GM12891 (cell line): ENCODE measurements around the gene VAX1.

Source experiments
- DNase-seq: peaks from one replicate; pipeline ENCODE4 v3.0.0; 2011; ENCODE audit warnings: low spot score; ENCODE audit not compliant: insufficient read length
- FAIRE-seq: peaks from 2 replicates; lab custom pipeline; 2011; peaks lifted over from hg19 to GRCh38; lab: Jason Lieb, UNC
- PAX5 ChIP-seq: IDR thresholded peaks from 2 replicates; pipeline ENCODE4 v1.6.1; 2011; ENCODE audit warnings: low read length, moderate library complexity, mild to moderate bottlenecking; ENCODE audit not compliant: insufficient read depth, severe bottlenecking
- POLR2A ChIP-seq: IDR thresholded peaks from 2 replicates; pipeline ENCODE4 v1.6.1; 2011; ENCODE audit warnings: low read depth, low read length, control low read depth
- POLR2AphosphoS5 ChIP-seq: IDR thresholded peaks from 2 replicates; pipeline ENCODE4 v1.6.1; 2011; ENCODE audit warnings: low read depth, low read length, control low read depth
- POU2F2 ChIP-seq: IDR thresholded peaks from 2 replicates; pipeline ENCODE4 v1.6.1; 2011; ENCODE audit warnings: low read depth, mild to moderate bottlenecking, control low read depth, low read length, moderate library complexity
- SPI1 ChIP-seq: IDR thresholded peaks from 2 replicates; pipeline ENCODE4 v1.6.1; 2011; ENCODE audit warnings: low read depth, low read length, control low read depth
- TAF1 ChIP-seq: IDR thresholded peaks from 2 replicates; pipeline ENCODE4 v1.6.1; 2011; ENCODE audit warnings: low read depth, low read length, control low read depth

Gene VAX1

DNA sequence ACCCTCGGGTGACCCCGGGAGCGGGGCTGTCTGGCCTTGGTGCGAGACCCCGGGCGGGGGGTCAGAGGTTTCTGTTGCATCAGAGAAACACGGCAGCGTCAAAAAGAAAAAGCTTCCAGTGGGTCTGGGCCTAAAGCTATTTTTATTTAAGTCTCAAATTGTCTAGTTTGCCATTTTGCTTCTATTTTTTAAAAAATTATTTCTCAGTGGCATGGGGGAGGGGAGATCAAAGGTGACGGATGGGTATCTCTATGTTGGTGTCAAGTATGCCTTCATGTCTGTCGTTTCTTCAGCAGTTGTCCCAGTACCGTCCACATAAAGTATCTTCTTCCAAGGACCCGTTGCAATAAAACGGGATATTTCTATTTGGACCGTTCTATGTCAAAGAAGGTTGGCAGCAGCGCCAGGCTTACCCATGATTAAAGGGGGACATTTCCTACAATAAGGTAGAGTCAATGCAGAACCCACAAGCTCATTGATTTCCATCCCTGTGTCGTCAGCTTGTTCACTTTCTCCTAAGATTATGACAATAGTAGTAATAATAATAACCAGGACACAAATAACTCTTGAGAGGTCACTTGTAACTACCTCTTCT lies 26.0 kb upstream of the VAX1 start:
- TF ChIP-seq POLR2A: no peak
- TF ChIP-seq TAF1: no peak
- TF ChIP-seq PAX5: no peak
- no peak for TF ChIP-seq POLR2AphosphoS5
- TF ChIP-seq SPI1: no peak
- no peak for TF ChIP-seq POU2F2
- FAIRE-seq: no peak
- no peak for DNase-seq

DNA sequence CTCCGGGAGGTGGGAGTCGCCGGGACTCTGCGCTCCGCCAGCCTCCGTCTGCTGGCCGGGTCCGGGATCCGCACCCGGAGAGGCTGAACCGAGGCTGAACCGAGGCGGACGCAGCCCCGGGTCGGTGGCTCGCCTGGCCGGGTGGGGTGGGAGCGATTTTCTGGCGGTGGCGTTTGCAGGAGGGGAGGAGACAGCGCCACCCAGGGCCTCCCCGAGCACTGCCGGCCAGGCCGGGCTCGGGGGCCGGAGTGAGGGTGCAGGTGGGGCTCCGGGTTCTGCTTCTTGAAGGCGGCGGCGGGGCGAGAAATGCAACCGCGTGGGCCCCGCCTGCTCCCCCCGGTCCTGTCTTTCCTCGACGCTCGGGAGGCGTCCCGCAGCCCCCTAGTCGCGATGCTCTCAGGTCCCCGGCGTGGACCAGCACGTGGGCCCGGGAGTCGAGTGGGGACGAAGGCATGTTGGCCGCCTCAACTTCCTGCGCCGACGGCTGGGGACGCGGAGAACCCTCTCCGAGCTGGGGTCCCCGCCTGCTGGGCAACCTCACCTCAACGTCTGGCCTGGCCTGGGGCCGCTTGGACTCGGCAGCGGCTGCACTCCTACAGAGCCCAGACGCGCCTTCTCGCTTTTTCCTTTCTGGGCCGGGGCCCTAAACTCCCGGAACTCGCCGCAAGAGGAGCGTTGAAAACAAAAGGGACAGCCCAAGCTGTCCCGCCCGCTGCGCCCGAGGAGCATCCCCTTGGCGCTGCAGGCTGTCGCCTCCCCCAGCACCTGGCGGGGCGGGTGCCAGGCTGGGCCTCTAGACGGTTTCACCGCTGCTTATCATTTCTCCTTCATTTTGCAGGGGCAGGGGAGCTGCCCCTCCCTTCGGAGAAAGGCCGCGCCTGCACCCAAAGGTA lies 25.2 kb upstream of the VAX1 start:
- DNase-seq: no peak
- no peak for FAIRE-seq
- no peak for TF ChIP-seq SPI1
- no peak for TF ChIP-seq POU2F2
- TF ChIP-seq TAF1: no peak
- no peak for TF ChIP-seq POLR2A

DNA sequence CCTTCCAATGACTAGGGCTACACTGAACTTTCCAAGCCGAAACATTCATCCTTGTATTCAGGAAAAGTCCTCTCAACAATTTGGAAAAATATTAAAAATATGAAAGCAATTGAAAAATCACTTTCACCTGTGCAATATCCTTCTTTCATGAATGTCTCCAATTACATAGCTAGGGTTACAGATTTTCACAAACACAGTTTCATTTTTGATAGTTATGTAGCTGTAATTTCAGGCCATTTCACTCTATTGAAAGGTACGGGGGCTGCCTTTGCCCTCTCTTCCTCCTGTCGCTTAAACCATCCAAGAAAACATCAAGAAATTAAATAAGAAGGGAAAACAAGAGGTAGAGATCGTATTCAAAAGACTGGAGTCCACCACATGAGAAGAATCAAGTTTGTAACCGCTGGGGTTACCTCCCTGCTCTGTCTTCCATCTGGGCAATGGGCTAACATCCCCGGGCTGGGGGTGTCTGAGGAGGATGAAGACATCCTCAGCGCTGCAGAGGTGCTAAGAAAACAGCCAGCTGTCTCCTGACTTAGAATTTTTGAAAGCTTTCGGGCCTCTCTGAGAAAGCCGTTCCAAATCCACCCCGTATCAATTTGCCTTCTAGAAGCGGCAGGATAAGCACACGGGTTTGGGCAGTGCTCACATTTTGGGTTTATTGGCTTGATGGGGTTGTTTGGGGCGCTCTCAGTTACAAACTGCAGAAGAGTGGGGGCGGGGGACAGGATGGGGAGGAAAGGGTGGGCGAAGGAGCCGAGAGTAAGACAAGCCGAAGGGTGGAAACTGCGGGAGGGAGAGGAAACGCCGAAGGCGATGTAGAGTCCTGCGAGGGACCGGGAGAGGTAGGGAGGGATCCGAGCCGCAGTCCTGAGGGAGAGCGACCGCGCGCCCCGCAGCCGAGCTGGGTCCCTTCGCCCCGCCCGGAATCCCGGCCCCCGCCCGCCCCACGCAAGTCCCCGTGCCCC lies 24.3 kb upstream of the VAX1 start:
- no peak for DNase-seq
- no peak for TF ChIP-seq TAF1
- TF ChIP-seq PAX5: no peak
- TF ChIP-seq SPI1: no peak
- TF ChIP-seq POU2F2: no peak
- no peak for FAIRE-seq

DNA sequence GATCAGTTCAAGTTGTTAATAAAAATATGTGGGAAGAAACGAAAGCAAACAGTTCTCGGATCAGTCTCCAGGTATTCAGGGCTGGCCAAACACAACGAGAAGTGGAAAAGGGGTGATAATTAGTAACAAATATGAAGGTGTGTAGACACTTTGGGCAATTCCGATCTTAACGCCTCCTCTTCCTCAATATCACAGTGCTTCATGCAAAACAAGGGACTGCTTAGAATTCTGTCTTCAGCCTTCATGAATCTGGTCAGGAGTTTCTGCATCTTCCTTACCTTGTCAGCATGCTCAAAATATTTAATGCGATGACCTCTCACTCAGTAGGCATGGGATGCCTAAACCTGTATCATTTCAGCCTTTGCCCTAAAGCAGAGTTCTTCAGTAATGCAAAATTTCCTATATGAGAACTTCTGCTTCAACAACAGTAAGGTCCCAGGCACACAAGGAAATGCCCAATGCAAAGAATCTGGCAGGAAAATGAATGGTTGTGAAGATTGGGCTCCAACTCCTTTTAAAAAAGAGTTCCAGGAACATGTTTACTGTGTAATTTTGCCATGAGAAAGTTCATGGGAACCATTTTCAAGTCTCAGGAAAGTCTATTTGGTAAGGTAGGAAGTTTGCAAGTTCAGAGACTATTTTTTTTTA lies 23.4 kb upstream of the VAX1 start:
- FAIRE-seq (no peak), DNase-seq (no peak)
- TF ChIP-seq PAX5: no peak
- TF ChIP-seq TAF1: no peak
- no peak for TF ChIP-seq POLR2A
- no peak for TF ChIP-seq SPI1
- no peak for TF ChIP-seq POLR2AphosphoS5
- TF ChIP-seq POU2F2: no peak

DNA sequence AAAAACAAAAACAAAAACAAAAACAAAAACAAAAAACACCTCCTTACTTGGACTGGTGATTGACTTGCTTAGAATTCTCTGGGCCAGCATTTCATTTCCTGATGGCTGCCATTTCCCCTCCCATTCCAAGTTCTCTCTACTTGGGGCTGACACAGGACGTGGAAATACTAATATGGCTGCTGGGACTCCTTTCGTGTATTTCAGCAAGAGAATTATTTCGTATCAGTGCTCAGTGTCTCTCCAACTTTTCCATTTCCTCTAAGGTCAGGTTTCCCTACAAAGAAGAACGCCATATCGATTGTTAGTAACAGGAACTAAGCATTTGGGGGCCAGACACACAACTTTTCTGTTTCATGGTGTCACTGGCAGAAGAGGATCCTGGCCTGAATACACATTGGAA lies 22.5 kb upstream of the VAX1 start:
- DNase-seq (no peak), FAIRE-seq (no peak)
- TF ChIP-seq POLR2AphosphoS5 (no peak), TAF1 (no peak), POU2F2 (no peak), POLR2A (no peak), PAX5 (no peak), SPI1 (no peak)

DNA sequence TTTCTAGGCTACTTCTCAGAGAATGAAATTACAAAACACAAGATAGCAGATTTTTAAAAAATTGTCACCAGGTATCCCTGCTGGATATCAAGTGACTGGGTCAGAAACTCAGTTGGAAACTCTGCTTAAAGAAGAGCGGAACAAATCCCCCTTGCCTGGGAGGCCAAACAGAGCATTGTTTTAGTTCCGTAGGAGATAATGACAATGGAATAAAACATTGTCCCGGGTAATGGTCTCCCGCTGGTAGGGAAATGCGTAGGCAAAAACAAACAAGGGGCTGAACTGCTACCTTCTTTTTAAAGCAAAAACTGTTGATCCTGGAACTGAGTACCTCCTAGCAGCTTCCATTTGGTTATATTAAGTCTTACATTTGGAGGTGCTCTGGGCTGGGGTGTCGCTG lies 21.3 kb upstream of the VAX1 start:
- TF ChIP-seq SPI1: no peak
- no peak for TF ChIP-seq POLR2A
- TF ChIP-seq POU2F2: no peak
- no peak for TF ChIP-seq TAF1
- no peak for FAIRE-seq
- no peak for DNase-seq

DNA sequence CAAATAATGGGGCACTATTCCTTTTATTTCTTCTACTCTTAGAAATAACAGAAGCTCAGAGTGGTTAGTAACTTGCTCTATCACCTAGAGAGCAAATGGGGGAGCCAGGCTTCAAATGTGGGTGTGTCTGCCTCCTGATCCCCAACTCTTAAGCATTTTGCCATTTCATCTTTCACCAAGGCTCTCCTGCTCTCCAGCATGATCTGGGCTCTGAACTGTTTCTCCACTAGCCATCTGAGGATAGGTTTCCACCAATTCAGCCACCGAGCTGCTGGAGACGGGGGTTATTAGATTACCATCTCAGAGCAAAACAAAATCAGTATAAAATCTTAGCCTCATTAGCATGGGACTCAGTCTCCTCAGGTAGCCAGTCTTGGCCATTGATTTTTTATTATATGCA lies 20.2 kb upstream of the VAX1 start:
- DNase-seq (no peak), FAIRE-seq (no peak)
- TF ChIP-seq PAX5 (no peak), POU2F2 (no peak), POLR2A (no peak), SPI1 (no peak), POLR2AphosphoS5 (no peak), TAF1 (no peak)

DNA sequence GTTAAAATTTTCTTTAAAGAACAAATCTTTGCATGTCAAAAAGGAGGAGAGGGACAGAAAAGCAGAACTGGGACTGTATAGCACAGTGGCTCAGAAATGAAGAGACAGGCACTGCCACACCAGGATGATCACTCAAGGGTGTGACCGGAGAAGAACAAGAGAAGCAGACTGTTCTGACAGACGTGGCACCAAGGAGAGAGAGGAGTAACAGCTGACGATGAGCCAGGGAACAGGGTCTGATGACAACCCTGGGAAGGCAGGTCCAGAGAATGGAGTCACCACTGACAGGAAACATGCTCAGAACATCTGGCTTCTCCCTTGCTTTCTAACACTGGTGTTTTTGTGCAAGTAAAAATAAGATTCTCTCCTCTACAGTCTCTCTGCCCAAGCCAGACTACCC lies 14.6 kb upstream of the VAX1 start:
- DNase-seq (no peak), FAIRE-seq (no peak)
- TF ChIP-seq TAF1 (no peak), SPI1 (no peak), POLR2AphosphoS5 (no peak), POU2F2 (no peak), POLR2A (no peak), PAX5 (no peak)

DNA sequence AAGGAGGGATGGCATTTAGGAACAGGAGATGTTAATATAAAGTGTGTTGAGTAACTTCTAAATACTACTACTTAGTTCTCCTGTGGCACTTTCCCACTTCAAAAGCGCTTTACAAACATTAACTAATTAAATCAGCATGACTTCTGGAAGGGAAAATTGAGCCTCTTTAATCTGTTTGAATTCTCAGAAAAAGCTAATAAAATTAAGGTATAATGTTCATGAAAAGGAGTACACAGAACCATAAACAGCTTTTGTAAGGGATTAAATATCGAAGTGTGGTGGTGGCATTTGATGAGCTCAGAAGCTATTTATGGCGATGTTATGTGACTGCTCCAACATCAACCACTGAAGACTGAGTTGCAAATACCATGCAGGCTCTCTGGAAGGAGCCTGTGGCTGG lies 10.2 kb upstream of the VAX1 start:
- no peak for TF ChIP-seq PAX5
- DNase-seq (no peak), FAIRE-seq (no peak)

DNA sequence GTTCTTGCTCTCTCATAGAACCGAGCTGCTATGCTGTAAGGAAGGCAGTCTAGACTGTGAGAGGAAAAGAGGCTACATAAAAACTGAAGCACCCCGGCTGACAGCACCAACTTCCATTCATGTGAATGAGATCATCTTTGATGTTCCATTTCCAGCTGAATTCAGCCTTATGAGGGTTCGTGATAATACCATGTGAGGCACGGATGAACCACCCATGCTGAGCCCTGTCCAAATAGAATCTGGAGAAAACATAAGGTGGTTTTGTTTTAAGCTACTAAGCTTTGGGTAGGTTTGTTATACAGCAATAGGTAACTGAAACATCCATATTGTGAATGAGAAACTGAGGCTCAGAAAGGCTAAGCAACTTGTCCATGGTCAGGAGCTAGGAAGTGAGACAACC lies 6.9 kb upstream of the VAX1 start:
- FAIRE-seq (no peak), DNase-seq (no peak)
- TF ChIP-seq POLR2A: no peak
- no peak for TF ChIP-seq SPI1
- TF ChIP-seq POLR2AphosphoS5: no peak
